Muscle of arm (tissue), 12 donors: ENCODE data around the gene BOLA2. TPM values are rescaled to one million over a fixed set of nuclear protein-coding genes. Genes with fewer than 3 reads are reported as not detected.

Source experiments
- polyA plus RNA-seq, 12 donors: library from polyadenylated mRNA; unstranded; fragments of 120-200 nt; gene quantifications; one replicate each; pipeline ENCODE4 v1.2.1, GENCODE V29; 2013; ENCODE audit not compliant: insufficient read length in 12 of 12

Gene BOLA2
- polyA plus RNA-seq, 12 donors = 2.4 to 7.9 (median 4.6) TPM; not detected in 2

Other genes starting within 250 kb of the BOLA2 start
- 1 to 10 TPM in 5 of 12 donors, under 1 TPM in 5, not detected in 2; 0.27 to 4.5 (median 1.1) TPM for gene NPIPB11, start 47.6 kb downstream of the BOLA2 start, polyA plus RNA-seq
- gene SLX1B, start 182 bp upstream of the BOLA2 start, polyA plus RNA-seq = 10 to 100 TPM in 3 of 12 donors, 1 to 10 TPM in 8, not detected in 1; 2.4 to 27.6 (median 7.3) TPM
- gene SULT1A4, start 5.6 kb upstream of the BOLA2 start, polyA plus RNA-seq = 10 to 100 TPM in 2 of 12 donors, 1 to 10 TPM in 8, not detected in 2; 2.6 to 13.8 (median 7.1) TPM
- gene NPIPB12, start 52.1 kb upstream of the BOLA2 start, polyA plus RNA-seq = 100 to 1,000 TPM in 1 of 12 donors, 10 to 100 TPM in 9, 1 to 10 TPM in 1, not detected in 1; 9.9 to 124 (median 27.0) TPM
- 1 to 10 TPM in 3 of 12 donors, under 1 TPM in 7, not detected in 2; 0.72 to 8.2 (median 0.88) TPM for gene SPN, start 208.9 kb upstream of the BOLA2 start, polyA plus RNA-seq
- 100 to 1,000 TPM in 1 of 12 donors, 10 to 100 TPM in 10, not detected in 1; 42.0 to 115 (median 54.3) TPM for gene QPRT, start 224.8 kb upstream of the BOLA2 start, polyA plus RNA-seq